Hair follicular keratinocyte (primary cell): Measurements from ENCODE around the gene PPIB. TPM values are rescaled to one million over a fixed set of nuclear protein-coding genes. Genes with fewer than 3 reads are reported as not detected.

Experiments used
- total RNA-seq: library from RNA; depleted of rRNA; stranded (reverse); fragments of >200 nt; gene quantifications from 2 replicates; pipeline ENCODE4 v1.2.3, GENCODE V29; 2015

PPIB gene
- 789 and 1,053 TPM in 2 replicates for total RNA-seq

GRCh38 chr15:64162869-64163658 is at the start of gene PPIB:
Gene PPIB (minus strand): TSS chr15:64163022. CDS start chr15:64162986, 36 bp downstream.

GRCh38 chr15:64151727-64152506 is 10.9 kb downstream of the PPIB start, which contains the start of gene SNX22:
Gene SNX22 (plus strand): TSS chr15:64151731. CDS start chr15:64151776, 45 bp downstream.

Other genes starting within 250 kb of the PPIB start
- gene DAPK2, start 116.5 kb downstream of the PPIB start, total RNA-seq: 1.2 and 2.0 TPM in 2 replicates
- gene CIAO2A, start 69.2 kb downstream of the PPIB start, total RNA-seq: 75.5 and 84.4 TPM in 2 replicates
- 22.1 and 31.6 TPM in 2 replicates for gene SNX1, start 67.0 kb downstream of the PPIB start, total RNA-seq
- gene SNX22, start 11.3 kb downstream of the PPIB start, total RNA-seq: not detected in 2 replicates
- gene CSNK1G1, start 193.2 kb upstream of the PPIB start, total RNA-seq: 15.2 and 16.6 TPM in 2 replicates
- gene PCLAF, start 218.4 kb upstream of the PPIB start, total RNA-seq: 33.3 and 39.1 TPM in 2 replicates
- gene TRIP4, start 224.8 kb upstream of the PPIB start, total RNA-seq: 6.8 and 8.5 TPM in 2 replicates